Stimulated activated CD4-positive, alpha-beta T cell treated with anti-CD3 and anti-CD28 coated beads, Interleukin-15, amount 100 ng/mL, for 24 hours (primary cell): ENCODE data around the gene BPIFB2.
"Not testable (repeated sequence)": the region's sequence is repeated elsewhere in the genome, so short reads cannot be mapped to it uniquely, and the experiment has no call there.

Experiments
- DNase-seq: peaks from one replicate; pipeline ENCODE4 v3.0.0-alpha.2; 2020

BPIFB2 gene

GRCh38 chr20:33042983-33043730 is 35.7 kb downstream of the BPIFB2 start:
- DNase-seq = no peak

DNA sequence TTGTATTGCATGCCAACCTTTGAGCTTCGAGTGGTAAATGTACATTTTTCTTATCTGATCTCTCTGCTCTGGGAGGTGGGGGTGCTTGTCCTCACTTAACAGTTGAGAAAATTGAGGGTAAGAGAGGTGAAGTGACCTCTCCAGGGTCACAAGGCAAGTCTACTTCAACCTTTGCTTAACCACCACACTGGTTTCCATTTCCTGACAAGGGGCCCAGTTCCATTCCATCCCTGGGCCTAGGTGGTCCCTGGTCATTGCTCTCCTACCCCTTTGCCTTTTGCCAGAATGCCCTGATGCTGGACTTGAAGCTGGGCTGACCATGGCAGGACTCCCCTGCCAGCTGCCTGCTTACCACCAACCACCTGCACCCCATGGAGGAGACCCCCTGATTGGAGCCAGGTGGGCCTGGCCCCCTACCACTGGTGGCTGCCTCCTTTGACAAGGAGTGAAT is 36.3 kb downstream of the BPIFB2 start:
- DNase-seq = no peak

- not testable (repeated sequence) for DNase-seq
Observed at GRCh38 chr20:33045129-33045721, 37.7 kb downstream of the BPIFB2 start.

- no peak for DNase-seq
Observed at GRCh38 chr20:33046412-33046811, 38.9 kb downstream of the BPIFB2 start.

GRCh38 chr20:33051333-33051732 is 43.8 kb downstream of the BPIFB2 start:
- DNase-seq = no peak

DNA sequence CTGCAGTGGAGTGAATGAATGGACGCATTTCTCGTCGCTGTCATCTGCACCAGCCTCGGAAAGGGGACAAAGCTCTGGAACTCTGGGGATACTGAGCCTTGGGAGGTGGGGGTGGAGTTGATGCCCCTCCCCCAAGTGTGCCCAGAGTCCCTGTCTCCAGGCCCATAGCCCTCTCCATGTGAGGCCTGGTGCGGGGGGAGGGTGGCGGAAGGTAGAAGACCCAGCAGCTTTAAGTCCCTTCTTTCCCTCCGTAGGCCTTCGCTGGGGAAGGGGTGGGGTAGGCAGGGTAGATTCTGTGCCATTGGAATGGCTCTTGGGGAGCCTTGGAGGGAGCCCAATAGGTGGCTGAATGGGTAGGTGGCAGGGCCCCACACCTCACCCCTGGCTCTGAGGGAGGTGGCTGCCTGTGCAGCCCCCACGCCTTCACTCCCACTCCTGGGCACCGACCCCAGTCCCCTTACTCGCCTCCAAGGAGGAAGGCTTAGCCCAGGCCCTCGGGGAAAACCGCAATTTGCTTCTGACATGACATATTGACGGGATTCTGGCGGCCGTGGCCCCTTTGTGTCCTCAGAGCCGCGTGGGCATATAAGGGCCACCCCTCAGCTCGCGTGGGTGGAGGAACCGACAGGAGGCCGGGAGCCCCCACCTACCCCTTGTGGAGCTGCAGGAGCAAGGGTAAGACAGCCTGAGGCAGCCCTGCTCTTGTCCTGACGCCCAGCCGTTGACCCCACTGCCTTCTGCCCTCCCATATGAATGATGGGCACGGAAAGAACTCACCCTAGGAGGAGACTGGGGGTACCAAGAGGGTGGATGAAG is 46.0 kb downstream of the BPIFB2 start, which contains the start of gene BPIFB3:
Gene BPIFB3, plus strand, starts transcription at position 613 of the 816 bp plus-strand sequence. CDS start 1,533 bp downstream, outside the sequence.
- no peak for DNase-seq

- DNase-seq = no peak
Observed at GRCh38 chr20:33054381-33054780, 46.9 kb downstream of the BPIFB2 start.

DNA sequence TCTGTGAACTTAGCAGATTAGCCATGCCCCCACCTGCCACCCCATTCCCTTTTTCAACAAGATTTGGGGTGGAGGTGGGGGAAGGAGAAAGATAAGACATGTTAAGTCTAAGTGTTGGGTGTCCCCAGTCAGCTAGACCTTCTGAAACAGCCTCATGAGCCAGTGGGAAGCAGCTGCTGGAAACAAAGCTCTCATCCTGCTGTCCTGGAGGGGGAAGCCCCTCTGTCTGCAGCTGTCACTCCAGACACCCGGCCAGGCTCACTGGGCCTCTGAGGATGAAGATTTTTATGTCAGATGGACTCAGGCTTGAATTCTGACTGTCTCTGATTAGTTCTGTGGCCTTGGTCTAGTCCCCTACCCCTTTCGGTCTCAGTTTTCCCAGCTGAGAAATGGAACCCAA is 47.3 kb downstream of the BPIFB2 start:
- no peak for DNase-seq

DNA sequence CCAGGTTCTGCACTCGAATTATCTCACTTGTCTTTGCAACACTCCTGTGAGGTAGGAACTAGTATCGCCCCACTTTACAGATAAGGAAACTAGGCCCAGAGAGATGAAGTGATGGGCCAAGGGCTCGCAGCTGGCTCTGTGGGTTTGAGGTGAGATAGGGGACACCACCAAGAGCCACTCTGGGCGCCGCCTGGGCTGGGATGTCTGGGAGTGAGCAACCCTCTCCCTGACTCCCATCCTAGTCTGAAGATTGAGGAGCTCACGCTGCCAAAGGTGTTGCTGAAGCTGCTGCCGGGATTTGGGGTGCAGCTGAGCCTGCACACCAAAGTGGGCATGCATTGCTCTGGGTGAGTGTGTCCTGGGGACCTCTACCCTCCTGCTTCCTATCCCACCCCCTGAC is 51.6 kb downstream of the BPIFB2 start:
- DNase-seq = no peak

DNA sequence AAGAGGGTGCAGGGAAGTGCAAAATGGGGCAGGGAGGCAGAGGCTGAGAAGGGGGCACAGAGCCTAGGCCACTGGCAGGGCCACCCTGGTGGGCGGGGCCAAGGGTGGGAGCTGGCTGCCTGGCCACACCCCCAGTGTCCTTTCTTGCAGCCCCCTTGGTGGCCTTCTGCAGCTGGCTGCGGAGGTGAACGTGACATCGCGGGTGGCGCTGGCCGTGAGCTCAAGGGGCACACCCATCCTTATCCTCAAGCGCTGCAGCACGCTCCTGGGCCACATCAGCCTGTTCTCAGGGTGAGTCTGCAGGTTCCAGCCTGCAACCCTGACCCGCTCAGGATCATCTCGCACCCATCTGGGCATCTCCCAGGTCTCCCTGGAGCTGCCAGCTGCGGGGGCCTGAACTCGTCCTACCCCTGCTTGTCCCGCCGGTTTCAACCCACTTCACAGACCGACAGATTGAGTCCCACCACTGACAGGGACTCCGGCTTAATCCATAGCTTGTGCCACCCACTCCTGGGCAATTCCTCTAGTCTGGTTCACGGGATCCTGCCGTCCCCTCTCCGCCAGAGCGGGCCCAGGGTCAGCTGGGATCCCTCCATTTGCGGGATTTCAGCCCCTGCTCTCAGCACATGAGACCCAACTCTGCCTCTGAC is 52.4 kb downstream of the BPIFB2 start:
- no peak for DNase-seq

GRCh38 chr20:33061658-33062028 is 54.1 kb downstream of the BPIFB2 start:
- DNase-seq = no peak

DNA sequence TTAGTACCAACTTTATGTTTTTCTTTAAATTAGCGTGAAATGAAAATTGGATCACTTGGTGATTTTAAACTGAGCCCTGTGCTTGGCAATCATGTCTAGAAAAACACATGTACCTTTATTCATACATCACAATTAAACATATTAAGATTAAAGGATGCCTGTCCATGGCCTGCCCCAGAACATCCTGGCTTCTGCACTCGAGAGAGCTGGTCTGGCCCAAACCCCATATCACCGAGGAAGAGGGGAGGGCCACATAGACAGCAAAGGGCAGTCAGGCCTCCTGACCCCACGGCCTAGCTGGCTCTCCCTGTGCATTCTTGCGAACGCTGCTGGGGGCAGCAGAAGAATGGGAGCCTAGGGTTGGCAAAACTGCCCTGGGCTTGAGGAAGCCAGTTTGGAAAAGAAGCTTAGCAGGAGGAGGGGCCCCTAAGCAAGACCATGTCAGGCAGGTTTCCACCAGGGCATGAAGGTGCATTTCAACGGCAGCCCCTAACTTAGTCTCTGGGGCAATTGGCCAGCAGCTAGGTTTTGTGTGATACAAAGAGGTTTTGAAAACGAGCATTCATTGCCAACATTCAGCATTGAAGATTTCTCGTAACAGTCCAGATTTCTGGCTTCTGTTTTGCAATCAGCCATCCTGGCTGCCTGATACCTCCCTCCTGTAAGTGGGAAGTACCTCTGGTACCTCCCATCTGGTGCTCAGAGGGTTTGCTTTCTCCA is 54.8 kb downstream of the BPIFB2 start:
- no peak for DNase-seq

GRCh38 chr20:33062825-33063149 is 55.3 kb downstream of the BPIFB2 start:
- no peak for DNase-seq

GRCh38 chr20:33063271-33063670 is 55.8 kb downstream of the BPIFB2 start:
- DNase-seq = no peak

- no peak for DNase-seq
Observed at GRCh38 chr20:33064572-33065287, 57.2 kb downstream of the BPIFB2 start.

DNA sequence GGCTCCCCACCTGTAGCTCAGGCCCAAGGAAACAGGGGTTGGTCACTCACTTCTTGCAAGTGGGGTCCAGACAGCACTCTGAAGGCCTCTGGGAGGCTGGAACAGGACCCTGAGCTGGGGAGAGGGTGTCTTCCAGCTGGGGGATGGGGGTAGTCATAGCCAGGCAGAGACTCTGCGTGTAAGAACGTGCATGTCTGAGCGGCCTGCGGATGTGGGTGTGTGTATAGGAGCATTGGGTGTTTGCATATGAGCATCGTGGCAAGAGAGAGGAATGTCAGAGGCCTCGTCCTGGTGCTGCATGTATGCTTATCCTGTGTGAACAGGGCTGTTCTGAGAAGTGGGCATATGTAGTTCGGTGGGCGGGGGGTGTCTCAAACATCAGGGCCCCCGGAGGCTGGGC is 58.3 kb downstream of the BPIFB2 start:
- DNase-seq = no peak

GRCh38 chr20:33067806-33068205 is 60.3 kb downstream of the BPIFB2 start:
- DNase-seq = no peak

GRCh38 chr20:33068251-33068939 is 60.9 kb downstream of the BPIFB2 start:
- no peak for DNase-seq

DNA sequence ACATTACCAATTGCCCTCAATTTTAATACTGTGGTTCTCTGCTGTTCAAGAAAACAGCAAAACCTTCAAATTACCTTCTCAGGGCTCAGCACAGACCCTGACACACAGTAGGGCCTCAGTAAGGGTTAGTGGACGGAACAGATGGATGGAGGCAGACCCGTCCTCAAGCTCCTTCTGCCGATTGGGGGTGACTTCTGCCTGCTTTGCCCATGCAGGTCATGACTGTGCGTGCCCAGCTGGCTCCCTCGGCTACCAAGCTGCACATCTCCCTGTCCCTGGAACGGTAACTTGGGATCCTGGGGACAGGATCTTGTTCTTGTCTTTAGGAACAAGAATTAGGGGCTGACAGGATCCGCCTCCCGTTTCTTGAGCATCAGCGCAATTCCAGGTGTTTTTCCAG is 62.2 kb downstream of the BPIFB2 start:
- no peak for DNase-seq

DNA sequence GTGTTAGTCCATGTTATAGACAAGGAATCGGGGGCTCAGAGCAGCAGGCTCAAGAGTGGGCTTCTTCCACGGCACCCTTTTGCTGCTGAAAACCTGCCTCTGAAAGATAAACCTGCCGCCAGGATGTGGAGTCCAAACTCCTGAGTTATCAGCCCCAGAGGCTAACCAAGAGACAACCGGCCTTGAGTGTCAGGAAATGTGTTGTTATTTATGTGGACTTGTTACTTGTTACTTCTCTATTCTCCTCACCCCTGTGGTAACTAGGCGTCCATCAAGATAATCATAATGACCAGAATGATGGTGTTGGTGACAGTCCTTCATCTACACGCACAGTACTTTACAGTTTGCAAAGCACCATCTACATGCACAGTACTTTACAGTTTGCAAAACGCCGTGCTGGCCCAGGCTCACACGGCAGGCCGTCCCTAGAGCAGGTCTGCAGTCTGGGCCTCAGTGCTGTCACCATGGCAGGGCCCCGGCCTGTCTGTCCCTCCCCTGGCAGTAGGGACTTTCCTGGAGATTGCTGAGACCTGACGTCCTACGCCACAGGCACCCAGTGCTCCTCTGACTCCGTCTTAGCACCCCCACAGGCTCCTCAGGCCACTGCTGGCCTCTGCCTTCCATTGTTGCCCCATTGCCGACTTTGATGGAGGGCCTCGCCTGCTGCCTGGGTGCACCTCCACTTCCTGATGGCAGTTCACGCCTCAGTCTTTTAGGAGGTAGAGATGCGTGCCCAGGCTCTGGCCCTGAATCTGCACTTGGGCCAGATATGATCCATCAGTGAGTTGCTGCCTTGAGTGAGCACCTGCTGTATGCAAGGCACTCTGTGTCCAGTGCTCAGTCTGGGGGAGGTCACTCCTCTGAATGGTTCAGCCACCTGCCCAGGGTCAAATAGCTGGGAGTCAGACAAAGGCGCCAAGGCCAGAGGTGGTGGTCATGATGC is 62.9 kb downstream of the BPIFB2 start:
- DNase-seq = no peak
